Measurements from ENCODE around the gene CCDC57.

DNA sequence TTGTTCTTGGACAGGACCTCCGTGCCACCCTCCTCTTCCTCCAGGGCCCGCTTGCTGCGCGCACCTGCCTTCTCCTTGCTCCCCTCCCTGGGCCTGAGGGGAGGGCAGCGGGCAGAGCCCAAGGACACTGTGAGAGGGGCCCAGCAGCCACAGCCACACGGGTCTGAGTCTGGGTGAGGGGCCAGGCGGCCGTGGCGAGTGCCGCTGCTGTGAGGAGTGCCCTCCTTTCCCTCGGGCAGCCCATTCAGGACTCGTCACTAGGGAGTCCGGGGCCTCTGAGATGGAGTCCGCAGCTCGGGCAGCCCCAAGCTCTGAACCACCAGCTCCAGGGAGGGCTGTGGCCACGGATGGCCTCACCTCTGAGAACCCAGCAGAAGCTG, 152.7 kb downstream of the CCDC57 start:
- TF ChIP-seq, protein P1, sequence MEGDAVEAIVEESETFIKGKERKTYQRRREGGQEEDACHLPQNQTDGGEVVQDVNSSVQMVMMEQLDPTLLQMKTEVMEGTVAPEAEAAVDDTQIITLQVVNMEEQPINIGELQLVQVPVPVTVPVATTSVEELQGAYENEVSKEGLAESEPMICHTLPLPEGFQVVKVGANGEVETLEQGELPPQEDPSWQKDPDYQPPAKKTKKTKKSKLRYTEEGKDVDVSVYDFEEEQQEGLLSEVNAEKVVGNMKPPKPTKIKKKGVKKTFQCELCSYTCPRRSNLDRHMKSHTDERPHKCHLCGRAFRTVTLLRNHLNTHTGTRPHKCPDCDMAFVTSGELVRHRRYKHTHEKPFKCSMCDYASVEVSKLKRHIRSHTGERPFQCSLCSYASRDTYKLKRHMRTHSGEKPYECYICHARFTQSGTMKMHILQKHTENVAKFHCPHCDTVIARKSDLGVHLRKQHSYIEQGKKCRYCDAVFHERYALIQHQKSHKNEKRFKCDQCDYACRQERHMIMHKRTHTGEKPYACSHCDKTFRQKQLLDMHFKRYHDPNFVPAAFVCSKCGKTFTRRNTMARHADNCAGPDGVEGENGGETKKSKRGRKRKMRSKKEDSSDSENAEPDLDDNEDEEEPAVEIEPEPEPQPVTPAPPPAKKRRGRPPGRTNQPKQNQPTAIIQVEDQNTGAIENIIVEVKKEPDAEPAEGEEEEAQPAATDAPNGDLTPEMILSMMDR (conservative IDR thresholded peaks at IDR 0.05; ENCODE audit: low read depth, low read length), result no peak
- TF ChIP-seq SMC3 (IDR thresholded peaks at IDR 0.05; ENCODE audit: low read depth, low read length) (no peak), NFE2L2 (IDR thresholded peaks at IDR 0.05; ENCODE audit: low read depth, low read length) (no peak)
- TF ChIP-seq, protein P2, sequence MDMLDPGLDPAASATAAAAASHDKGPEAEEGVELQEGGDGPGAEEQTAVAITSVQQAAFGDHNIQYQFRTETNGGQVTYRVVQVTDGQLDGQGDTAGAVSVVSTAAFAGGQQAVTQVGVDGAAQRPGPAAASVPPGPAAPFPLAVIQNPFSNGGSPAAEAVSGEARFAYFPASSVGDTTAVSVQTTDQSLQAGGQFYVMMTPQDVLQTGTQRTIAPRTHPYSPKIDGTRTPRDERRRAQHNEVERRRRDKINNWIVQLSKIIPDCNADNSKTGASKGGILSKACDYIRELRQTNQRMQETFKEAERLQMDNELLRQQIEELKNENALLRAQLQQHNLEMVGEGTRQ (IDR thresholded peaks at IDR 0.05; ENCODE audit: low read depth, low read length), result no peak

Measured in IMR-90 (cell line).